Activated naive CD4-positive, alpha-beta T cell treated with anti-CD3 and anti-CD28 coated beads for 36 hours (primary cell): Measurements from ENCODE around the gene NRP2. TPM values are rescaled to one million over a fixed set of nuclear protein-coding genes. Genes with fewer than 3 reads are reported as not detected.

Experiments
- CTCF ChIA-PET: fragments of 350-600 bp; sonication (Branson Sonifier 250); formaldehyde crosslinking; loops from one replicate; lab custom pipeline; 2021; ENCODE audit warnings: antibody characterized with exemption; lab: Charles Lee
- DNase-seq: peaks from one replicate; pipeline ENCODE4 v3.0.0-alpha.2; 2020
- H3K27ac Mint-ChIP-seq: one replicate; pipeline ENCODE4 v1.8.0; 2021; ENCODE audit warnings: mild to moderate bottlenecking, mixed read lengths
- H3K27me3 Mint-ChIP-seq: one replicate; pipeline ENCODE4 v1.8.0; 2021; ENCODE audit warnings: low read depth, mixed read lengths
- H3K36me3 Mint-ChIP-seq: one replicate; pipeline ENCODE4 v1.8.0; 2021; ENCODE audit warnings: low read depth, mixed read lengths
- H3K4me1 Mint-ChIP-seq: one replicate; pipeline ENCODE4 v1.8.0; 2021; ENCODE audit warnings: low read depth, mixed read lengths
- H3K4me3 Mint-ChIP-seq: one replicate; pipeline ENCODE4 v1.8.0; 2021; ENCODE audit warnings: mild to moderate bottlenecking, moderate library complexity, mixed read lengths
- H3K9me3 Mint-ChIP-seq: one replicate; pipeline ENCODE4 v1.8.0; 2021; ENCODE audit warnings: mixed read lengths
- intact Hi-C: fragments of 100-400 bp; cut with micrococcal nuclease; formaldehyde crosslinking; loops from one replicate; pipeline ENCODE4 v1.15.1; 2023
- total RNA-seq, 2 experiments: library from RNA; stranded (reverse); gene quantifications; one replicate each; pipeline ENCODE4 v1.2.3, GENCODE V29; 2021

The NRP2 gene
- total RNA-seq, 2 experiments from 2014 or later = 2.5 to 2.8 TPM

- H3K9me3 Mint-ChIP-seq = no peaks in the 10 kb centered on the region
- no peaks in the 10 kb centered on the region for H3K4me1 Mint-ChIP-seq
- no peak overlapping the region for H3K4me3 Mint-ChIP-seq
- H3K27me3 Mint-ChIP-seq = peaks cover 3% of the 10 kb centered on the region
- CTCF ChIA-PET = interaction anchor here (0.6 kb wide), 1 partner anchor 1645 kb away, joined by 4 read pairs; no protein-coding TSS in a partner anchor
- no peak for DNase-seq
- no peak overlapping the region for H3K27ac Mint-ChIP-seq
- intact Hi-C loops = no loop called here
- H3K36me3 Mint-ChIP-seq = no peaks in the 10 kb centered on the region
Observed at GRCh38 chr2:205719847-205720246, 37.5 kb downstream of the NRP2 start.

GRCh38 chr2:205720451-205720902 is 38.2 kb downstream of the NRP2 start:
- CTCF ChIA-PET = interaction anchor here (1.1 kb wide), 1 partner anchor 10 kb away, joined by 3 read pairs; no protein-coding TSS in a partner anchor
- intact Hi-C loops = no loop called here
- no peaks in the 10 kb centered on the region for H3K9me3 Mint-ChIP-seq
- H3K27ac Mint-ChIP-seq = no peak overlapping the region
- no peaks in the 10 kb centered on the region for H3K4me1 Mint-ChIP-seq
- no peak for DNase-seq
- no peaks in the 10 kb centered on the region for H3K36me3 Mint-ChIP-seq
- H3K27me3 Mint-ChIP-seq = peaks cover 3% of the 10 kb centered on the region
- H3K4me3 Mint-ChIP-seq = no peak overlapping the region

GRCh38 chr2:205721057-205721449 is 38.8 kb downstream of the NRP2 start:
- Mint-ChIP-seq H3K4me1 (no peaks in the 10 kb centered on the region), H3K27ac (no peak overlapping the region), H3K4me3 (no peak overlapping the region), H3K27me3 (peaks cover 3% of the 10 kb centered on the region), H3K9me3 (no peaks in the 10 kb centered on the region), H3K36me3 (no peaks in the 10 kb centered on the region)
- intact Hi-C loops = no loop called here
- CTCF ChIA-PET = interaction anchor here (0.6 to 1.1 kb wide), 2 partner anchors 11 to 57 kb away, joined by 3 read pairs; no protein-coding TSS in a partner anchor
- no peak for DNase-seq

- H3K4me1 Mint-ChIP-seq = no peaks in the 10 kb centered on the region
- no peak for DNase-seq
- H3K36me3 Mint-ChIP-seq = no peaks in the 10 kb centered on the region
- intact Hi-C loops = no loop called here
- CTCF ChIA-PET = interaction anchor here (0.6 kb wide), 1 partner anchor 30 kb away, joined by 4 read pairs; no protein-coding TSS in a partner anchor
- H3K4me3 Mint-ChIP-seq = no peak overlapping the region
- no peaks in the 10 kb centered on the region for H3K9me3 Mint-ChIP-seq
- no peak overlapping the region for H3K27ac Mint-ChIP-seq
- H3K27me3 Mint-ChIP-seq = peaks cover 3% of the 10 kb centered on the region
Observed at GRCh38 chr2:205722283-205722918, 40.1 kb downstream of the NRP2 start.

GRCh38 chr2:205723179-205723578 is 40.9 kb downstream of the NRP2 start:
- CTCF ChIA-PET = interaction anchor here (0.6 to 1.1 kb wide), 2 partner anchors 30 to 42 kb away, joined by 3 to 4 read pairs; no protein-coding TSS in a partner anchor
- H3K27me3 Mint-ChIP-seq = no peaks in the 10 kb centered on the region
- H3K4me1 Mint-ChIP-seq = no peaks in the 10 kb centered on the region
- no peaks in the 10 kb centered on the region for H3K36me3 Mint-ChIP-seq
- no peak for DNase-seq
- no peak overlapping the region for H3K27ac Mint-ChIP-seq
- H3K9me3 Mint-ChIP-seq = no peaks in the 10 kb centered on the region
- intact Hi-C loops = no loop called here
- no peak overlapping the region for H3K4me3 Mint-ChIP-seq

GRCh38 chr2:205725059-205725458 is 42.8 kb downstream of the NRP2 start:
- Mint-ChIP-seq H3K9me3 (no peaks in the 10 kb centered on the region), H3K36me3 (no peaks in the 10 kb centered on the region), H3K27me3 (no peaks in the 10 kb centered on the region), H3K27ac (no peak overlapping the region), H3K4me3 (no peak overlapping the region), H3K4me1 (no peaks in the 10 kb centered on the region)
- intact Hi-C loops = no loop called here
- no peak for DNase-seq
- CTCF ChIA-PET = no interaction called here

GRCh38 chr2:205726506-205726905 is 44.2 kb downstream of the NRP2 start:
- CTCF ChIA-PET = no interaction called here
- Mint-ChIP-seq H3K27ac (no peak overlapping the region), H3K36me3 (no peaks in the 10 kb centered on the region), H3K4me1 (no peaks in the 10 kb centered on the region), H3K9me3 (no peaks in the 10 kb centered on the region), H3K4me3 (no peak overlapping the region), H3K27me3 (no peaks in the 10 kb centered on the region)
- no peak for DNase-seq
- intact Hi-C loops = no loop called here

GRCh38 chr2:205727174-205727573 is 44.9 kb downstream of the NRP2 start:
- Mint-ChIP-seq H3K27me3 (no peaks in the 10 kb centered on the region), H3K9me3 (no peaks in the 10 kb centered on the region)
- CTCF ChIA-PET = no interaction called here

GRCh38 chr2:205728366-205728765 is 46.1 kb downstream of the NRP2 start:
- H3K9me3 Mint-ChIP-seq = no peaks in the 10 kb centered on the region
- no peak for DNase-seq
- H3K27me3 Mint-ChIP-seq = no peaks in the 10 kb centered on the region
- no peaks in the 10 kb centered on the region for H3K36me3 Mint-ChIP-seq
- CTCF ChIA-PET = interaction anchor here (0.6 kb wide), 1 partner anchor 1036 kb away, joined by 4 read pairs; no protein-coding TSS in a partner anchor
- no peak overlapping the region for H3K27ac Mint-ChIP-seq
- no peaks in the 10 kb centered on the region for H3K4me1 Mint-ChIP-seq
- H3K4me3 Mint-ChIP-seq = no peak overlapping the region
- intact Hi-C loops = no loop called here

More at GRCh38 chr2:205727174-205727573, 44.9 kb downstream of the NRP2 start:
- Mint-ChIP-seq H3K4me1 (no peaks in the 10 kb centered on the region), H3K27ac (no peak overlapping the region), H3K36me3 (no peaks in the 10 kb centered on the region), H3K4me3 (no peak overlapping the region)
- DNase-seq = no peak
- intact Hi-C loops = no loop called here

- H3K36me3 Mint-ChIP-seq = no peaks in the 10 kb centered on the region
- H3K27ac Mint-ChIP-seq = no peak overlapping the region
- no peak overlapping the region for H3K4me3 Mint-ChIP-seq
- H3K27me3 Mint-ChIP-seq = no peaks in the 10 kb centered on the region
- DNase-seq = no peak
- intact Hi-C loops = no loop called here
- CTCF ChIA-PET = no interaction called here
- no peaks in the 10 kb centered on the region for H3K4me1 Mint-ChIP-seq
- no peaks in the 10 kb centered on the region for H3K9me3 Mint-ChIP-seq
Observed at GRCh38 chr2:205730191-205730590, 47.9 kb downstream of the NRP2 start.

GRCh38 chr2:205730701-205731582 is 48.6 kb downstream of the NRP2 start:
- no peaks in the 10 kb centered on the region for H3K9me3 Mint-ChIP-seq
- DNase-seq = no peak
- no peaks in the 10 kb centered on the region for H3K27me3 Mint-ChIP-seq
- H3K27ac Mint-ChIP-seq = no peak overlapping the region
- no peaks in the 10 kb centered on the region for H3K4me1 Mint-ChIP-seq
- CTCF ChIA-PET = no interaction called here
- no peak overlapping the region for H3K4me3 Mint-ChIP-seq
- intact Hi-C loops = no loop called here
- no peaks in the 10 kb centered on the region for H3K36me3 Mint-ChIP-seq

- no peaks in the 10 kb centered on the region for H3K36me3 Mint-ChIP-seq
- CTCF ChIA-PET = no interaction called here
Observed at GRCh38 chr2:205731583-205731981, 49.3 kb downstream of the NRP2 start.

More at GRCh38 chr2:205731583-205731981, 49.3 kb downstream of the NRP2 start:
- intact Hi-C loops = no loop called here
- Mint-ChIP-seq H3K27me3 (no peaks in the 10 kb centered on the region), H3K9me3 (no peaks in the 10 kb centered on the region), H3K4me1 (no peaks in the 10 kb centered on the region), H3K27ac (no peak overlapping the region), H3K4me3 (no peak overlapping the region)
- DNase-seq = no peak
